Ishikawa (cell line): ENCODE results near the gene CAMK2D.

ENCODE experiments used
- CEBPB ChIP-seq: IDR thresholded peaks from 2 replicates; pipeline ENCODE4 v1.6.1; 2012
- CREB1 ChIP-seq: IDR thresholded peaks from 2 replicates; pipeline ENCODE4 v1.6.1; 2012; ENCODE audit warnings: low read depth
- EGR1 ChIP-seq: IDR thresholded peaks from 2 replicates; pipeline ENCODE4 v1.6.1; 2012
- EP300 ChIP-seq: IDR thresholded peaks from 2 replicates; pipeline ENCODE4 v1.6.1; 2012; ENCODE audit warnings: borderline replicate concordance
- FOXM1 ChIP-seq: IDR thresholded peaks from 2 replicates; pipeline ENCODE4 v1.6.1; 2012; ENCODE audit warnings: low read depth, borderline replicate concordance
- MAX ChIP-seq: IDR thresholded peaks from 2 replicates; pipeline ENCODE4 v1.6.1; 2012
- NFIC ChIP-seq: IDR thresholded peaks from 2 replicates; pipeline ENCODE4 v1.6.1; 2012
- RAD21 ChIP-seq: IDR thresholded peaks from 2 replicates; pipeline ENCODE4 v1.6.1; 2012; ENCODE audit warnings: low read depth
- TAF1 ChIP-seq: IDR thresholded peaks from 2 replicates; pipeline ENCODE4 v1.6.1; 2012; ENCODE audit warnings: low read depth, mild to moderate bottlenecking
- TCF12 ChIP-seq: IDR thresholded peaks from 2 replicates; pipeline ENCODE4 v1.6.1; 2012; ENCODE audit warnings: low read depth
- TEAD4 ChIP-seq: IDR thresholded peaks from 2 replicates; pipeline ENCODE4 v1.6.1; 2012
- YY1 ChIP-seq: IDR thresholded peaks from 2 replicates; pipeline ENCODE4 v1.6.1; 2012; ENCODE audit warnings: low read depth
- ZBTB7A ChIP-seq: IDR thresholded peaks from 2 replicates; pipeline ENCODE4 v1.6.1; 2012; ENCODE audit warnings: low read depth
- TF ChIP-seq, protein P1 (sequence below): IDR thresholded peaks from 2 replicates; pipeline ENCODE4 v1.6.1; 2012
- TF ChIP-seq, protein P2 (sequence below): IDR thresholded peaks from 2 replicates; pipeline ENCODE4 v1.6.1; 2012; ENCODE audit warnings: low read depth, mild to moderate bottlenecking

Gene CAMK2D

DNA sequence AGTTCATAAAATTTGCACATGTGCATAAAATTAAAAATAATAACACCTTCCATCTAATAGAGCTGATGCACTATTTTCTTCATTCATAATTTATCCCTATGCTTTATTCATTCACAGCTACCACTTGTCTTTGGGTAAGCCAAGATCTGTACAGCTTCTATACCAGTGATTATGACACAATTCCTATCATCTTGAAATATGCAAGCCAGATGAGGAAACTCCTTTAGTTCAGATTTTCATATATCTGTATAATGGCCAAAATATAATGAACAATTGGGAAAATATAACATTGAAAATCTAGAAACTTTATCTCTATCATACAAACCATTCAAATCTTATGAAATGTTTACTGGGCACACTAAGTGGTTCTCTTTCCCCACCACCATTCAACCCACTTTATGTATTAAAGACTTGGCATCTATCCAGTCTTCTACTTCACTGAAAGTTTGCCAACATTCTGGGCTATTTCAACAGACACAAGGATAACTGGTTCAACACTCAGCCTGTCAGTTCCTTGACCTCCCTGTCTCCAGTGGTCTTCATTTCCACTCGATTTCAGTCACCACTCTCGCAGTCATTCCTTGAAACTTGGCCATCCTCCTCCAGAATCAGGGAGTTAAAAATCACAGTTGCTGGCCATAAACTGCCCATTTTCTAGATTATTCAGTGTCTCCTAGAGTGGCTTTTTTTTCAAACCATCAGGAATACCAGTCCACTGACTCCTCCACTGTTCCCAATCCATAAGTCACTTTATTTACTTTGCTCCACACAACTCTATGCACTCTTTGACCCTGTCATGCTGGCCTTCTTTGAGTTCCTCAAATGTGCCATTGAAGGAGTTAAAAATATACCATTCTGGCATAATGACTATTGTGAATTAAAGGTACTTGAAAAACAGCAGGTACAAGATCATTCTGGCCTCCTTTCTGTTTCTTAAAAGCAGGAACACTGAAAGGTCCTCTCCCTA, 85.5 kb downstream of the CAMK2D start:
- TF ChIP-seq TAF1 = no peak
- no peak for TF ChIP-seq CREB1
- no peak for TF ChIP-seq TEAD4
- TF ChIP-seq, protein P1, sequence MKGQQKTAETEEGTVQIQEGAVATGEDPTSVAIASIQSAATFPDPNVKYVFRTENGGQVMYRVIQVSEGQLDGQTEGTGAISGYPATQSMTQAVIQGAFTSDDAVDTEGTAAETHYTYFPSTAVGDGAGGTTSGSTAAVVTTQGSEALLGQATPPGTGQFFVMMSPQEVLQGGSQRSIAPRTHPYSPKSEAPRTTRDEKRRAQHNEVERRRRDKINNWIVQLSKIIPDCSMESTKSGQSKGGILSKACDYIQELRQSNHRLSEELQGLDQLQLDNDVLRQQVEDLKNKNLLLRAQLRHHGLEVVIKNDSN = no peak
- TF ChIP-seq FOXM1 = no peak
- no peak for TF ChIP-seq NFIC
- no peak for TF ChIP-seq YY1
- TF ChIP-seq MAX = no peak
- no peak for TF ChIP-seq EP300
- no peak for TF ChIP-seq TCF12

DNA sequence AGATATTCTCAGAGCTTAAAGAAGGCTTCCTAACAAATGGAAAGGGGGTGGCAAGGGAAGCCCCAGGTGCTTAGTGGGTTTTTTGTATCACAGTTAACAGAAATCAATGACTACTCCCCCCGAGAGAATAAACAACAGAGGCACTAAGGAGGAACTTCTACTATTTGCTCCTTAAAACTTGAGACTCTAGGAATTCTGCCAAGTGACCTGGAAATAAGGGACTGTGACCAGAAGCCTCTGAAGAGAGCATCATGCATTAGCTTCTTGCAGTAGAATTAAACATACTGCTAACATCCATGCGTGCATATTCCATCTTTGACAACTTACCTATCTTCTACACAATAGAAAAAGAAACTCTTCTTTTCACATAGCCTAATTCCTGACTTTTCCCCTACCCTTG, 86.8 kb downstream of the CAMK2D start:
- no peak for TF ChIP-seq MAX
- TF ChIP-seq EGR1 = no peak
- TF ChIP-seq, protein P1 = no peak
- no peak for TF ChIP-seq EP300
- TF ChIP-seq FOXM1 = no peak
- no peak for TF ChIP-seq TEAD4
- no peak for TF ChIP-seq TAF1
- TF ChIP-seq CREB1 = no peak
- TF ChIP-seq, protein P2, sequence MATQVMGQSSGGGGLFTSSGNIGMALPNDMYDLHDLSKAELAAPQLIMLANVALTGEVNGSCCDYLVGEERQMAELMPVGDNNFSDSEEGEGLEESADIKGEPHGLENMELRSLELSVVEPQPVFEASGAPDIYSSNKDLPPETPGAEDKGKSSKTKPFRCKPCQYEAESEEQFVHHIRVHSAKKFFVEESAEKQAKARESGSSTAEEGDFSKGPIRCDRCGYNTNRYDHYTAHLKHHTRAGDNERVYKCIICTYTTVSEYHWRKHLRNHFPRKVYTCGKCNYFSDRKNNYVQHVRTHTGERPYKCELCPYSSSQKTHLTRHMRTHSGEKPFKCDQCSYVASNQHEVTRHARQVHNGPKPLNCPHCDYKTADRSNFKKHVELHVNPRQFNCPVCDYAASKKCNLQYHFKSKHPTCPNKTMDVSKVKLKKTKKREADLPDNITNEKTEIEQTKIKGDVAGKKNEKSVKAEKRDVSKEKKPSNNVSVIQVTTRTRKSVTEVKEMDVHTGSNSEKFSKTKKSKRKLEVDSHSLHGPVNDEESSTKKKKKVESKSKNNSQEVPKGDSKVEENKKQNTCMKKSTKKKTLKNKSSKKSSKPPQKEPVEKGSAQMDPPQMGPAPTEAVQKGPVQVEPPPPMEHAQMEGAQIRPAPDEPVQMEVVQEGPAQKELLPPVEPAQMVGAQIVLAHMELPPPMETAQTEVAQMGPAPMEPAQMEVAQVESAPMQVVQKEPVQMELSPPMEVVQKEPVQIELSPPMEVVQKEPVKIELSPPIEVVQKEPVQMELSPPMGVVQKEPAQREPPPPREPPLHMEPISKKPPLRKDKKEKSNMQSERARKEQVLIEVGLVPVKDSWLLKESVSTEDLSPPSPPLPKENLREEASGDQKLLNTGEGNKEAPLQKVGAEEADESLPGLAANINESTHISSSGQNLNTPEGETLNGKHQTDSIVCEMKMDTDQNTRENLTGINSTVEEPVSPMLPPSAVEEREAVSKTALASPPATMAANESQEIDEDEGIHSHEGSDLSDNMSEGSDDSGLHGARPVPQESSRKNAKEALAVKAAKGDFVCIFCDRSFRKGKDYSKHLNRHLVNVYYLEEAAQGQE = no peak
- TF ChIP-seq YY1 = no peak
- TF ChIP-seq RAD21 = no peak
- TF ChIP-seq NFIC = no peak
- TF ChIP-seq ZBTB7A = no peak
- TF ChIP-seq CEBPB = no peak
- no peak for TF ChIP-seq TCF12

DNA sequence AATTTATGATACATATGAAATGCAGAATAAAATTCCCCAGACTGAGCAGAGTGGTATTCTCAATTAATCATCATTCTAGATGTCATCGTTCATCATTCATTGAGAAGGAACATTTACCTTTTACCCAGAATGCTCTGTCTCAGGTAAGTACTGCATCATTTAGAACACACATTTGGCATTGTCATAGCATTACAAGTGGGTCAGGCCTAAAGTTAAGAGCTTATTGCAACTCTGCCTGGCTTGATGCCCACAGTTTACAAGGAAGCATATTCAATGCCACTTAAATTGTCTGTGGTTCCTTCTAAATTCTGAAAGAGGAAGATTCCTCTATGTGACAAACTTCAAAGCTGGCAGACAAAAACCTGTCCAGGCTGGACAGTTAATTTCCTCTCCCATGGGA, 87.3 kb downstream of the CAMK2D start:
- TF ChIP-seq EGR1 (no peak), NFIC (no peak), FOXM1 (no peak), EP300 (no peak), YY1 (no peak), TCF12 (no peak), CEBPB (no peak), MAX (no peak), TAF1 (no peak), CREB1 (no peak), ZBTB7A (no peak), TEAD4 (no peak), RAD21 (no peak)
- TF ChIP-seq, protein P1 = no peak
- TF ChIP-seq, protein P2 = no peak

DNA sequence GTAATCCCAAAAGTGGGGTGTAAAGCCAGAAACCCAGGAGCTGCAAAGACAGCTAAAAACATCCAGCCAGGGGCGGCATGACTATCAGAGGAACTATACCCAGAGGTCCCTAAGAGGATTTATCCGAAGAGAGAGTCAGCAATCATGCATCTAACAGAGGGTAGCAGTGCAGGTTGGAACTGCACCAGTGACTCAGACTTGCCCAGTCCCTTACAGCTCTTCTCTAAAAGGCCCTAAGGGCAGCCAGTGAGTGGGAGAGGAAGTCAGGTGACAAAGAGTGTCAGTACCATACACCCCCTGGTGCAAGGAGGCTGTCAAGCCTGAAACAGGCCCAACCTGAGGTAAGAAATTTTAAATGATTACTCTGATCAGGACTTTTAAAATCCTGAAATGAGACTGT, 88.1 kb downstream of the CAMK2D start:
- TF ChIP-seq CEBPB (no peak), CREB1 (no peak), ZBTB7A (no peak), MAX (no peak)
